HFFc6 (cell line): ENCODE results near the gene EXTL1. TPM values are rescaled to one million over a fixed set of nuclear protein-coding genes. Genes with fewer than 3 reads are reported as not detected.

Source experiments
- DNase-seq: peaks from one replicate; pipeline ENCODE4 v3.0.0-alpha.2; 2018
- H3K27ac Mint-ChIP-seq: 2 replicates; pipeline ENCODE4 v1.8.0; 2020; ENCODE audit warnings: mild to moderate bottlenecking, mixed read lengths
- H3K27me3 Mint-ChIP-seq: 2 replicates; pipeline ENCODE4 v1.8.0; 2021; ENCODE audit warnings: mild to moderate bottlenecking, moderate library complexity, mixed read lengths; ENCODE audit not compliant: insufficient read depth
- H3K36me3 Mint-ChIP-seq: 2 replicates; pipeline ENCODE4 v1.8.0; 2021; ENCODE audit warnings: low read depth, mixed read lengths
- H3K4me1 Mint-ChIP-seq: 2 replicates; pipeline ENCODE4 v1.8.0; 2020; ENCODE audit warnings: low read depth, mixed read lengths
- H3K4me3 Mint-ChIP-seq: 2 replicates; pipeline ENCODE4 v1.8.0; 2020; ENCODE audit warnings: mild to moderate bottlenecking, moderate library complexity, mixed read lengths
- H3K9me3 Mint-ChIP-seq: 2 replicates; pipeline ENCODE4 v1.8.0; 2020; ENCODE audit warnings: mild to moderate bottlenecking, mixed read lengths
- CTCF ChIP-seq: fragments of 200-600 bp; sonication (generic); IDR thresholded peaks from 2 replicates; pipeline ENCODE4 v1.5.0; 2021; ENCODE audit warnings: antibody characterized with exemption, mild to moderate bottlenecking
- total RNA-seq, 6 experiments: library from RNA; stranded (reverse); fragmentation: NEBNext Ultra II Directional; extraction: Animal tissue kit (Norgen Biotek cat#: 25700); gene quantifications; 2 replicates in 1 of 6; 3 replicates in 5 of 6; pipeline ENCODE4 v1.2.3, GENCODE V29; 2021

Gene EXTL1
- total RNA-seq, 6 experiments from 2014 or later: 8.1 to 22.9 (median 9.4) TPM

GRCh38 chr1:26069941-26070295 lies 48.3 kb downstream of the EXTL1 start:
- no peak for TF ChIP-seq CTCF
- Mint-ChIP-seq H3K36me3 (no peaks in the 10 kb centered on the region), H3K9me3 (no peaks in the 10 kb centered on the region), H3K4me1 (no peaks in the 10 kb centered on the region), H3K27me3 (peaks cover 71% of the 10 kb centered on the region), H3K4me3 (no peak overlapping the region), H3K27ac (no peak overlapping the region)
- DNase-seq: no peak

DNA sequence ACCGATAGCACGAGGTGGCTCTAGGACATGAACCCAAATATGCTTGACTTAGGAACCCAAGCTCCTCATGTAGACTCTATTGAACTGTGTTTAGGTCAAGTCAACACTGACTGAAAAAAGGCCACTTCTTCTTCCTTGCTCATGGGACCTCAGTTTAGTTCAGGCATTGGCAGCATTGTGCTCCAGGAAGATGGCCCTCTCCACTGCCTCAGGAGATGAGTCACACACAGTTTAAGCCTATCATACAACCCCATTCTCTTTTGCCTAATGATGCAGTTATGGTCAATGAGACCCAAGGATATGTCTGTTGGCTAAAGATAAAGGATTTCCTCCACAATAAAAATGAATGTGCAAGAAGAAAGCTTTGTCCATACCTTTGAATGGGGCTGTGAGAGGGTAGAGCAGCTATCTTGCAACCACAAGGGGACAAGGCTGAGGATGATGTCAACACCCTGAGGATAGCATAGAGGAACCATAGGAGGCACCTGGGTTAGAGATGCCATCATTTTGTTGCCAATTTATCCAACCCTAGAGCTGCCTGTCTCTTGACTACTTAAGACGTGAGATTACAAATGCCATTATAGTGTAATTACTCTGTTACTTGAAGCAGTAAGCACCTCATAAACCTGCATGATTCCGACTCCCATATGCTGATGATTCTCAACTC lies 48.9 kb downstream of the EXTL1 start:
- no peak overlapping the region for H3K27ac Mint-ChIP-seq

DNA sequence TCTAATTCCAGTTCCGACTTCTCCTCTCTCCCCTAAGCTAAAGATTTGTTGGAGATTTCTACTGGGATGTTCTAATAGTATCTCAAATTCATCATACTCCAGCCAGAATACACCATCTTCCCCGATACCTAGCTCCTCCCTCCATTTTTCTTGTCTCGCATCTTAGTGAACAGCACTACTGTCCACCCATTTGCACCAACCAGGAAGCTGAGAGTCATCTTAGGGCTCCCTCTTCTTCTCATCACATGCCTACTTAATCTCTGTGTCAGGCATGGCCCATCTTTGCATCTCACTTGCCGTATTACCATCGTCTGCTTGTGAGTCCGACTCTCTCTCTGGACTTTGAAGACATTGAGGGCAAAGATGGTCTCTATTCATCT lies 49.4 kb downstream of the EXTL1 start:
- TF ChIP-seq CTCF: no peak
- Mint-ChIP-seq H3K36me3 (no peaks in the 10 kb centered on the region), H3K4me3 (no peak overlapping the region), H3K4me1 (no peaks in the 10 kb centered on the region), H3K9me3 (no peaks in the 10 kb centered on the region), H3K27me3 (peaks cover 70% of the 10 kb centered on the region), H3K27ac (no peak overlapping the region)
- no peak for DNase-seq

More for the DNA sequence above, 48.9 kb downstream of the EXTL1 start:
- H3K4me3 Mint-ChIP-seq: no peak overlapping the region
- DNase-seq: no peak
- no peaks in the 10 kb centered on the region for H3K9me3 Mint-ChIP-seq
- H3K4me1 Mint-ChIP-seq: no peaks in the 10 kb centered on the region
- TF ChIP-seq CTCF: no peak
- peaks cover 71% of the 10 kb centered on the region for H3K27me3 Mint-ChIP-seq
- no peaks in the 10 kb centered on the region for H3K36me3 Mint-ChIP-seq

GRCh38 chr1:26072305-26072704 lies 50.7 kb downstream of the EXTL1 start:
- Mint-ChIP-seq H3K4me1 (no peaks in the 10 kb centered on the region), H3K27me3 (peaks cover 67% of the 10 kb centered on the region), H3K4me3 (no peak overlapping the region), H3K9me3 (no peaks in the 10 kb centered on the region), H3K27ac (no peak overlapping the region), H3K36me3 (no peaks in the 10 kb centered on the region)
- DNase-seq: no peak
- TF ChIP-seq CTCF: no peak

DNA sequence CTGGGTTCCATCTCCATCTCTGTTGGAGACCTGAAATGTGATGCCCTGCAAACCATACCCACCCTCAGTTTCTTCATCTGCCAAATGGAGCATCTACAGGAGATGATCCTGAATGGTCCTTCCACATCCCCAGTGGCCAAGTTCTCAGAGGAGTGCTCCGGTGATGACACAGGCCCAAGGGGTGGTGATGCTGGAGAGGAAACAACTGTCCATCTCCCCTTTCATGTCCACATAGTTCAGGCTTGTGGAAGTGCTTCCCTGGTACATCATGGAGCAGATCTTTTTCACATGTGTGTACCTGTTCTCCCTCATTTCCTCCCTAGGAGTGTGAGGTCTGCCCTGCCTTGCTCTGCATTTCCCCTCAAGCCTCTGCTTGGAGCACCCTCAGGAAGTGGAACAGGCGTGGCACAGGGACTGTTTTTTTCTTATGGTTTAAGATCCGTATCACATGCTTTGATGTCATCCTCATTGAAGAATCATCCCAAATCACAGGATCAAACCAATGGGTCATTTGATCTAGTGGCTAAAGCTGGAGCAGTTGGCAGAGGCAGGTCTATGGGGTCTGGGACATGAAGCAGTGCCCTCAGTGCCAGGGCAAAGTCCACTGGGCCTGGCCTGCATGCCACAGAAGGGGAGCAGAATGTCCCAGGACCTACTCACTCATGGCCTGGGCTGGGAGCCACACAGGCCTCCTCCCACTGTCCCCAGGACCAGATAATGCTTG lies 54.0 kb downstream of the EXTL1 start:
- no peak for TF ChIP-seq CTCF
- no peak for DNase-seq
- no peaks in the 10 kb centered on the region for H3K9me3 Mint-ChIP-seq
- H3K36me3 Mint-ChIP-seq: no peaks in the 10 kb centered on the region
- peaks cover 63% of the 10 kb centered on the region for H3K27me3 Mint-ChIP-seq
- H3K4me1 Mint-ChIP-seq: no peaks in the 10 kb centered on the region
- H3K27ac Mint-ChIP-seq: no peak overlapping the region
- H3K4me3 Mint-ChIP-seq: no peak overlapping the region
